GM21515 (cell line): ENCODE measurements around the gene SNX1.
"Not testable (repeated sequence)": the region's sequence is repeated elsewhere in the genome, so short reads cannot be mapped to it uniquely, and the experiment has no call there.

Experiments used
- ATAC-seq: cut with Tn5 transposase; IDR thresholded peaks from one replicate; pipeline ENCODE4 v1.9.1; 2021; ENCODE audit not compliant: unreplicated experiment

Gene SNX1

GRCh38 chr15:64112073-64112772, 16.4 kb downstream of the SNX1 start:
- no peak for ATAC-seq

GRCh38 chr15:64112904-64113303, 17.1 kb downstream of the SNX1 start:
- ATAC-seq: no peak

GRCh38 chr15:64117759-64118487, 22.1 kb downstream of the SNX1 start:
- no peak for ATAC-seq

GRCh38 chr15:64120322-64120721, 24.5 kb downstream of the SNX1 start:
- ATAC-seq: not testable (repeated sequence)

- ATAC-seq: no peak
These were observed 25.8 kb downstream of the SNX1 start for GRCh38 chr15:64121614-64122013.

GRCh38 chr15:64122444-64122843, 26.7 kb downstream of the SNX1 start:
- no peak for ATAC-seq

GRCh38 chr15:64122936-64123351, 27.2 kb downstream of the SNX1 start:
- ATAC-seq: no peak

- no peak for ATAC-seq
These were observed 30.2 kb downstream of the SNX1 start for GRCh38 chr15:64125978-64126377.

- ATAC-seq: no peak
These were observed 31.9 kb downstream of the SNX1 start for GRCh38 chr15:64127521-64128270.

- no peak for ATAC-seq
These were observed 34.4 kb downstream of the SNX1 start for GRCh38 chr15:64130159-64130558.

GRCh38 chr15:64131547-64131946, 35.8 kb downstream of the SNX1 start:
- no peak for ATAC-seq

GRCh38 chr15:64132217-64132616, 36.4 kb downstream of the SNX1 start:
- no peak for ATAC-seq

- no peak for ATAC-seq
These were observed 38.0 kb downstream of the SNX1 start for GRCh38 chr15:64133623-64134344.

GRCh38 chr15:64134345-64134829, 38.6 kb downstream of the SNX1 start:
- no peak for ATAC-seq

- no peak for ATAC-seq
These were observed 40.6 kb downstream of the SNX1 start for GRCh38 chr15:64136347-64136746.

GRCh38 chr15:64137226-64137833, 41.5 kb downstream of the SNX1 start:
- no peak for ATAC-seq

GRCh38 chr15:64138331-64138941, 42.7 kb downstream of the SNX1 start:
- ATAC-seq: no peak

- no peak for ATAC-seq
These were observed 46.2 kb downstream of the SNX1 start for GRCh38 chr15:64141798-64142512.

- no peak for ATAC-seq
These were observed 47.5 kb downstream of the SNX1 start for GRCh38 chr15:64143276-64143675.

GRCh38 chr15:64144192-64144564, 48.4 kb downstream of the SNX1 start:
- no peak for ATAC-seq
